D721Med (cell line): ENCODE measurements around the gene MELTF.

ENCODE experiments used
- DNase-seq: peaks from one replicate; pipeline ENCODE4 v3.0.0; 2011; ENCODE audit warnings: low spot score; ENCODE audit not compliant: insufficient read length
- FAIRE-seq: peaks from 2 replicates; lab custom pipeline; 2011; peaks lifted over from hg19 to GRCh38; lab: Jason Lieb, UNC
- TF ChIP-seq, protein P1 (sequence below): IDR thresholded peaks from 2 replicates; pipeline ENCODE4 v1.5.1; 2012; ENCODE audit warnings: mild to moderate bottlenecking, control low read depth; ENCODE audit not compliant: insufficient read depth; ENCODE audit errors: missing control alignments

The MELTF gene

DNA sequence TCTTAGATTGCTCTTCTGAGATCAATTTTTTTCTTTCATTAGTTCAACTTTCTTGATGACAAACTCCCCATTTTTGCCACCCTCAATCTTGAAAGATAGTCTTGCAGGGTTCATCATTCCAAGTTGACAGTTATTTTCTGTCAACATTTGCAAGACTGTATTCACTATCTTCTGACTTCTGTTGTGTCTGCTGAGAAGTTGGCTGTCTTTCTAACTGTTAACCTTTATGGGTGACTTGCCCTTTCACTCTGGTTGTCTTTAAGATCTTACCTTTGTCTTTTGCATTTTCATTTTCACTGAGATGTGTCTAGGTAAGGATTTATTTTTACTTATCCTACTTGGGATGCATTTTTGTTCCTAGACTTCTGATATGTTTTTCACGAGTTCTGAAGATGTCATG is 46.4 kb downstream of the MELTF start:
- DNase-seq (no peak), FAIRE-seq (no peak)
- TF ChIP-seq, protein P1, sequence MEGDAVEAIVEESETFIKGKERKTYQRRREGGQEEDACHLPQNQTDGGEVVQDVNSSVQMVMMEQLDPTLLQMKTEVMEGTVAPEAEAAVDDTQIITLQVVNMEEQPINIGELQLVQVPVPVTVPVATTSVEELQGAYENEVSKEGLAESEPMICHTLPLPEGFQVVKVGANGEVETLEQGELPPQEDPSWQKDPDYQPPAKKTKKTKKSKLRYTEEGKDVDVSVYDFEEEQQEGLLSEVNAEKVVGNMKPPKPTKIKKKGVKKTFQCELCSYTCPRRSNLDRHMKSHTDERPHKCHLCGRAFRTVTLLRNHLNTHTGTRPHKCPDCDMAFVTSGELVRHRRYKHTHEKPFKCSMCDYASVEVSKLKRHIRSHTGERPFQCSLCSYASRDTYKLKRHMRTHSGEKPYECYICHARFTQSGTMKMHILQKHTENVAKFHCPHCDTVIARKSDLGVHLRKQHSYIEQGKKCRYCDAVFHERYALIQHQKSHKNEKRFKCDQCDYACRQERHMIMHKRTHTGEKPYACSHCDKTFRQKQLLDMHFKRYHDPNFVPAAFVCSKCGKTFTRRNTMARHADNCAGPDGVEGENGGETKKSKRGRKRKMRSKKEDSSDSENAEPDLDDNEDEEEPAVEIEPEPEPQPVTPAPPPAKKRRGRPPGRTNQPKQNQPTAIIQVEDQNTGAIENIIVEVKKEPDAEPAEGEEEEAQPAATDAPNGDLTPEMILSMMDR = no peak

DNA sequence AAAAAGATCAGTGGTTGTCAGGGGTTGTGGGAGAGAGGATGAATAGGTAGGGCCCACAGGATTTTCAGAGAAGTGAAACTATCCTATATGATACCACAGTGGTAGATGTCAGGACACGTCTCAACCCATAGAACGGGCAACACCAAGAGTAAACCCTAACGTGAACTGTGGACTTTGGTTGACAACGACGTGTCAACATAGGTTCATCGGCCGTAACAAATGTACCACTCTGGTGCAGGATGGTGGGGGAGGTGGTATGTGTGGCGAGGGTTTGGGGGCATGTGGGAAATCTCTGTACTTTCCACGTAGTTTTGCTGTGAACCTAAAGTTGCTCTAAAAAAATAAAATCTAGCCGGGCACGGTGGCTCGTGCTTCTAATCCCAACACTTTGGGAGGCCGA is 48.0 kb downstream of the MELTF start:
- TF ChIP-seq, protein P1 = no peak
- FAIRE-seq = no peak

DNA sequence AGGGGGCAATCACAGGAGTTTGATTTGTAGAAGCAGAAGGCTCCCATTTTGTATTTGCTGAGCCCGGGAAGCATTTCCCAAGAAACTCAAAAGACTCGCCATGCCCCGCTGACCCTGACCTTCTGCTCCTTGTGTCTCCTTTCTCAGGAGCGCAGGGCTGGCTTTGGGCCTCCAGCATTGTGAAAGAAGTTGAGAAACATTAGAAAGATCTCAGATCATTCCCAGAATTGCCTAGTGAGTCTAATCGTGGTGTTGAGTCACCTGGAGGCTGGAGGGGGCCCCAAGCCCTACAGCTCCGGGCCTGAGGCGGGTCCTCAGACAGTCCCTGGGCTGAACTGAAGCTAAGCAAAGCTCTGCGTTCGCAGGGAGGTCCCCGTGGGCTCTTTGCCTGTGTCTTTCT is 50.1 kb downstream of the MELTF start:
- TF ChIP-seq, protein P1 = no peak
- FAIRE-seq (no peak), DNase-seq (no peak)

More for the DNA sequence above, 48.0 kb downstream of the MELTF start:
- no peak for DNase-seq

DNA sequence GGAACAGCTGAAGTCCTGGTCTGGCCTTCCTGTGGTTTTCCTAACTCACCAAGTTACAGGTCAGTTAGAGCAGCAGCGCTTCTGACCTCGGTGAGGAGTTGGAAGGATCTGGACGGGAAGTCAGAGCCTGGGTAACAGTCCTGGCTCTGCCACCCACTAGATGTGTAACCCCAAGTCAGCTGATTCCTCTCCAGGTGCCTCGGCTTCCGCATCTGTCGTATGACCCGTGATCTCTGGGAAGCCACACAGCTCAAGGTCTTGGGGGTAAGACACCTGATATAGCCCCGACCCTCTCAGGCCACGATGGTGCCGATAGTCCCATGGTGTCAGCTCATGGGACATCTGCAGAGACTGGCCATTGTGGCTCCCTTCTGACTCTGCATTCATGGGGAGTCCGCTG is 52.7 kb downstream of the MELTF start:
- TF ChIP-seq, protein P1 = no peak
- FAIRE-seq = no peak
- DNase-seq = no peak

DNA sequence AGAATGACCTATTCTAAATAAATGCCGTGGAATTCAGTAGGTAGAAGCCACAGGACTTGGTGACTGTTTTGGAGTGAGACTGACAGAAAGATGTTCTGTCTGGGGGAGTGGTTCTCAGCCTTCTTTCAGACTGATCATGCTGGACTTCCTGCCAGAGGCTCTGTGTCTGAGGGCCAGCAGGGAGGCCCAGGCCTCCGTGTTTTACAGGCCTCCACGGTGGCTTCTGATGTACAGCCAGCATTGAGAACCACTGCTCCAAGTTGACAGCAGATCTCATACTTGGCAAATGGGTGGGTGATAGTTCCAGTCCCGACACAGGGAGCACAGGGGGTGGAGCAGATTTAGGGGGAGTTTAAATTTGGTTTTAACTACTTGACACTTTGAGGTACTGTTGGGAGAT is 54.3 kb downstream of the MELTF start:
- DNase-seq (no peak), FAIRE-seq (no peak)
- TF ChIP-seq, protein P1 = no peak

DNA sequence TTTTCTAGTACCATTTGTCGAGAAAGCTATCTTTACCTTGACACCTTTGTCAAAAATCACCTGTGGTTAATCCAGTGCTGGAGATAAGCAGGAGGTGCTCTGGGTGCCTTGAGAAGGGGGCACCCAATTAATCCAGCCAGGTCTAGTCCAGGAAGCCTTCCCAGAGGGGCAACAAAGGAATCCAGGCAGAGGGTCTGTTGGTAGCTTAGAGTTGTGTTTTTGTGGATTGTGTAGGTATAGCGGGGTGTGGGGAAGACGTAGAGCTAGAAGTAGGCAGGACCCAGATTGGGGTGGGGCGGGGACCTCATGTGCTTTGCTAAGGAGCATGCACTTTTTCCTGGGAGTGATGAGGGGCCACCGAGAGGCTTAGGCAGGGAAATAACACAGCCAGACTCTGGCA is 55.0 kb downstream of the MELTF start:
- FAIRE-seq = no peak
- DNase-seq = no peak
- TF ChIP-seq, protein P1 = no peak

DNA sequence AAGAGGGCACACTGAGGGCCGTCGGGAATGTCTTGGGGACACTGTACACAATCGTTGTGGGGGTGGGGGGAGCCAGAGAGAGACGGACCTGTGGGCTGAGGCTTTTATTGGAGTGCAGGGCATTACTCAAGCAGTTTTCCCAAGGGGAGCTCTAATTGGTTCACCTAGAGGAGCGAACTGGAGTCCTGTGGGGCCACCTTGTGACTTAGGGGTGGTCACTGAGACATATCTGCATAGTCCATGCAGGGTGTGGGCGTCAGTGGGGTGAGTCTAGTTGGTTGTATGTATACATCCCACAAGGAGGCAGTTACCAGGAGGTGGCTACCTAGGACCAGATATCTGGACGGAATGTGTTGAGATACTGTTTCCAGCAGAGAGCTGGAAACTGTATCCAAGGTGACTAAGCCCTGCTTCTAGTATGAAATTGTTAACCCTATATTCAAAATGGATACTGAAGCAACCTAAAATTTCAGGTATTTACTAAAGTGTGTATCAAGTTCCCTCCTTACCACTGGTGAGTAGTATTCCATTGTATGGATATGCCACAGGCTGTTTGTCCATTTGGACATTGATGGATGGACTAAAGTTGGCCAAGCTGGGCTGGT is 58.4 kb downstream of the MELTF start:
- FAIRE-seq (no peak), DNase-seq (no peak)
- TF ChIP-seq, protein P1 = no peak
